ENCODE measurements around the gene ATM. TPM values are rescaled to one million over a fixed set of nuclear protein-coding genes. Genes with fewer than 3 reads are reported as not detected.
A peak's percentile ranks its signal among the peaks of the same experiment; 100 is the strongest.
"Not testable (repeated sequence)": the region's sequence is repeated elsewhere in the genome, so short reads cannot be mapped to it uniquely, and the experiment has no call there.

Gene ATM
- total RNA-seq, 3 donors from 2014 or later = 30.5 to 56.8 (median 36.4) TPM

DNA sequence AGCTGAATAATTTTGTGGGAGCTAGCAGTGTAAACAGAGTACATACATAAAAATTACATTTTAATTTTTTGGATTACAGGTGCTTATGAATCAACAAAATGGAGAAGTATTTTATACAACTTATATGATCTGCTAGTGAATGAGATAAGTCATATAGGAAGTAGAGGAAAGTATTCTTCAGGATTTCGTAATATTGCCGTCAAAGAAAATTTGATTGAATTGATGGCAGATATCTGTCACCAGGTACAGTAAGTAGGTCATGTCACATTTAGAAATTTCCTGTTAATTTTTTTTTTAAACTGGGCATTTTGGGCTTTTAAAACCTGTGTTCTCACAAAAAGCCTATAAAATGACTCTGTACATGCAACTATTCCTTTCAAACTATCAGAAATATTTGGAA is 24.0 kb downstream of the ATM start:
- H3K4me3 ChIP-seq = no peak overlapping the region
- TF ChIP-seq, protein P1, sequence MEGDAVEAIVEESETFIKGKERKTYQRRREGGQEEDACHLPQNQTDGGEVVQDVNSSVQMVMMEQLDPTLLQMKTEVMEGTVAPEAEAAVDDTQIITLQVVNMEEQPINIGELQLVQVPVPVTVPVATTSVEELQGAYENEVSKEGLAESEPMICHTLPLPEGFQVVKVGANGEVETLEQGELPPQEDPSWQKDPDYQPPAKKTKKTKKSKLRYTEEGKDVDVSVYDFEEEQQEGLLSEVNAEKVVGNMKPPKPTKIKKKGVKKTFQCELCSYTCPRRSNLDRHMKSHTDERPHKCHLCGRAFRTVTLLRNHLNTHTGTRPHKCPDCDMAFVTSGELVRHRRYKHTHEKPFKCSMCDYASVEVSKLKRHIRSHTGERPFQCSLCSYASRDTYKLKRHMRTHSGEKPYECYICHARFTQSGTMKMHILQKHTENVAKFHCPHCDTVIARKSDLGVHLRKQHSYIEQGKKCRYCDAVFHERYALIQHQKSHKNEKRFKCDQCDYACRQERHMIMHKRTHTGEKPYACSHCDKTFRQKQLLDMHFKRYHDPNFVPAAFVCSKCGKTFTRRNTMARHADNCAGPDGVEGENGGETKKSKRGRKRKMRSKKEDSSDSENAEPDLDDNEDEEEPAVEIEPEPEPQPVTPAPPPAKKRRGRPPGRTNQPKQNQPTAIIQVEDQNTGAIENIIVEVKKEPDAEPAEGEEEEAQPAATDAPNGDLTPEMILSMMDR (IDR thresholded peaks at IDR 0.05) = no peak
- ATAC-seq (no peak), DNase-seq (no peak)
- H3K9me3 ChIP-seq = no peaks in the 10 kb centered on the region
- no peaks in the 10 kb centered on the region for H3K36me3 ChIP-seq (ENCODE audit: low read depth)
- intact Hi-C loops (cut with DNase I, micrococcal nuclease) = no loop called here
- H3K4me1 ChIP-seq (ENCODE audit: low read depth) = no peaks in the 10 kb centered on the region

DNA sequence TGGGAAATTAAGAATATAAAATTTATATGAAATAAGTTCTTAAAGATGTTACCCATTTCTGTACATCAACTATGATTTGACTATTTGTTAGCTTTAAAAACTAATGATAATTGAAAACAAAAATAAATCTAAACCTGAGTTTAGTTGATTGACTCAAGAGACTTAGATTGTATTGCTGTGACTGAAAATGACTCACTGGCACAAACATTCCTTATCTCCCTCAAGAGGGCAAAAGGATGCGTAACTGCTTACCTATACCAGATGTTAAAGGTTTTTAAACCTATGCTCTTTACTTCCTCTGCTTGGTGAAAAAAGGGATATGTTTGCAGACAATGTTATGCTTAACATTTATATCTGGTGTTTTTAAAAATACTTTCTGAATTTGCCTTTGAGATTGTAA is 30.3 kb downstream of the ATM start:
- no peaks in the 10 kb centered on the region for H3K9me3 ChIP-seq
- intact Hi-C loops (cut with DNase I, micrococcal nuclease) = no loop called here
- DNase-seq (no peak), ATAC-seq (no peak)
- no peaks in the 10 kb centered on the region for H3K36me3 ChIP-seq (ENCODE audit: low read depth)
- H3K4me1 ChIP-seq (ENCODE audit: low read depth) = no peaks in the 10 kb centered on the region
- TF ChIP-seq, protein P1 (IDR thresholded peaks at IDR 0.05) = no peak
- no peak overlapping the region for H3K4me3 ChIP-seq

DNA sequence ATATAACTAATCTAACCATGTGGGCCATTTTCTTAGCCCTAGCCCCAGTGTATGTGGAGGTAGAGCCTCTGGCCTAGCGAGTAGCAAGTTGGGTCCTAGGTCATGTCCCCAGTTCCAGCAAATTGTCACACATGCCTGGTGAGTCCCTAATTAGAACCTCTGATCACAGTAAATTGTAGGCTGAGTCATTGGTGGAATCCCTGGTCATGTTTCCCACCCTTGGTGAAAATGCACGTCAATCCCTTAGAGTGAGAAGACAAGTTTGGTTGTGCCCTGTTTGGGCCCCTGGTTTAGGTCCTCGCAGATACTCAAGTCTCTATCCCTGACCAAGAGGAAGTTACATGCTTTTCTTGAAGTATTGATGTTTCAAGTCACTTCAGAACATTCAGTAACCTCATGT is 46.7 kb downstream of the ATM start:
- Histone ChIP-seq H3K36me3 (ENCODE audit: low read depth) (no peaks in the 10 kb centered on the region), H3K9me3 (no peaks in the 10 kb centered on the region), H3K4me3 (no peak overlapping the region), H3K4me1 (ENCODE audit: low read depth) (no peaks in the 10 kb centered on the region)
- TF ChIP-seq, protein P1 (IDR thresholded peaks at IDR 0.05) = no peak
- ATAC-seq = no peak
- DNase-seq = no peak
- intact Hi-C loops (cut with DNase I, micrococcal nuclease) = no loop called here

DNA sequence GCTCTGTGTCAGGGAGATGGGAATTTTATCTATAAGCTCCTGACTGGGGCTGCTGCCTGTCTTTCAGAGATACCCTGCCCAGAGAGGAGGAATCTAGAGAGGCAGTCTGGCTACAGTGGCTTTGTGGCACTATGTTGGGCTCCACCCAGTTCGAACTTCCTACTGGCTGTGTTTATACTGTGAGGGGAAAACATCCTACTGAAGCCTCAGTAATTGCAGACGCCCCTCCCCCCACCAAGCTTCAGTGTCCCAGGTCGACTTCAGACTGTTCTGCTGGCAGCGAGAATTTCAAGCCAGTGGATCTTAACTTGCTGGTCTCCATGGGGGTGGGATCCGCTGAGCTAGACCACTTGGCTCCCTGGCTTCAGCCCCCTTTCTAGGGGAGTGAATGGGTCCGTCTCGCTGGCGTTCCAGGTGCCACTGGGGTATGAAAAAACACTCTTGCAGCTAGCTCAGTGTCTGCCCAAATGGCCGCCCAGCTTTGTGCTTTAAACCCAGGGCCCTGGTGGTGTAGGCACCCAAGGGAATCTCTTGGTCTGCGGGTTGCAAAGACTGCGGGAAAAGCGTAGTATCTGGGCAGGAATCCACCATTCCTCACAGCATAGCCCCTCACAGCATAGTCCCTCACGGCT is 54.2 kb downstream of the ATM start:
- H3K36me3 ChIP-seq (ENCODE audit: low read depth); H3K4me3 ChIP-seq; H3K4me1 ChIP-seq (ENCODE audit: low read depth); intact Hi-C loops (cut with DNase I, micrococcal nuclease); DNase-seq; H3K9me3 ChIP-seq; ATAC-seq: not testable (repeated sequence)

DNA sequence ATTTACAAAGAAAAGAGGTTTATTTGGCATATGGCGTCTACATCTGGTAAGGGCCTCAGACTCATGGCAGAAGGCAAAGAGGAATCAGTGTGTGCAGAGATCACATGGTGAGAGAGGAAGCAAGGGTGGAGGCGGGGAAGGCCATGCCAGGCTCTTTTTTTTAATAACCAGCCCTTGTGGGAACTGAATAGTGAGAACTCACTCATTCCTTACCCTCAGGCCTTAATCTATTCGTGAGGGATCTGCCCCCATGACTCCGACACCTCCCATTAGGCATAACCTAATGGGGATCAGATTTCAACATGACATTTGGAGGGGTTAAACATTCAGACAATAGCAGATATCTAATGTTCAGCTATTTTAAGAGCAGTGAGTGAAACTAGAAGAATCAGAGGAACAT is 55.7 kb downstream of the ATM start:
- no peaks in the 10 kb centered on the region for H3K9me3 ChIP-seq
- TF ChIP-seq, protein P1 (IDR thresholded peaks at IDR 0.05) = no peak
- ATAC-seq (no peak), DNase-seq (peak in 1 of 3 donors; percentile 5)
- intact Hi-C loops (cut with DNase I, micrococcal nuclease) = no loop called here
- no peaks in the 10 kb centered on the region for H3K4me1 ChIP-seq (ENCODE audit: low read depth)
- no peaks in the 10 kb centered on the region for H3K36me3 ChIP-seq (ENCODE audit: low read depth)
- H3K4me3 ChIP-seq = no peak overlapping the region

DNA sequence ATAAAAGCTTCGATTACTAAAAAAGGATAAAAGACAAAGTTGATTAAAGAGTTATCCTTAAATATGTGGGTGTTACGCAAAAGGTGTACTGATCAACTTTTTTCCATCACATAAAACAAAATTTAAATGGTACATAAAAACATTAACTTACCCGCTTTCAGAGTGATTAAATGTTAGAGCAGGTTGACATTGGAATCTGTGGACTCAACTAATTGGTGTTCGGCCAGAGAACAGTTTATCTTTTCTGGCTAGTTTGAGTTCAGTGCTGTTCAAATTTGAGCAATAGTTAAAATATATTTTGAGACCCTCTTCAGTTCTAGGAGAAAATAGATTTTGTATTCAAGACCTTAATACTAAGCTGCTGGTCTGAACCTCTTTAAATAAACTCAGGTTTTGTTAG is 56.1 kb downstream of the ATM start:
- intact Hi-C loops (cut with DNase I, micrococcal nuclease) = no loop called here
- DNase-seq (no peak), ATAC-seq (no peak)
- no peaks in the 10 kb centered on the region for H3K9me3 ChIP-seq
- no peaks in the 10 kb centered on the region for H3K36me3 ChIP-seq (ENCODE audit: low read depth)
- H3K4me1 ChIP-seq (ENCODE audit: low read depth) = no peaks in the 10 kb centered on the region
- TF ChIP-seq, protein P1 (IDR thresholded peaks at IDR 0.05) = no peak
- H3K4me3 ChIP-seq = no peak overlapping the region

All from mucosa of descending colon (tissue), 3 donors.